Right atrium auricular region (tissue), 2 donors: Measurements from ENCODE around the gene TMEM158. TPM values are rescaled to one million over a fixed set of nuclear protein-coding genes. Genes with fewer than 3 reads are reported as not detected.

Experiments
- DNase-seq: peaks from one replicate; pipeline ENCODE4 v3.0.0-alpha.2; 2019; ENCODE audit warnings: low spot score
- H3K27ac ChIP-seq, 2 donors: fragments of 200-600 bp; sonication (generic); 1 replicate in 1 of 2; 2 replicates in 1 of 2; pipeline ENCODE4 v1.5.1; 2016 to 2019
- H3K27me3 ChIP-seq, 2 donors: fragments of 200-600 bp; sonication (generic); one replicate each; pipeline versions ENCODE4 v1.5.1 to v1.6.0; 2017 to 2019
- H3K36me3 ChIP-seq: fragments of 200-600 bp; sonication (generic); one replicate; pipeline ENCODE4 v1.5.1; 2016
- H3K4me1 ChIP-seq, 2 donors: fragments of 200-600 bp; sonication (generic); one replicate each; pipeline versions ENCODE4 v1.5.1 to v1.6.0; 2017 to 2019
- H3K4me3 ChIP-seq, 2 donors: fragments of 200-600 bp; sonication (generic); 1 replicate in 1 of 2; 2 replicates in 1 of 2; pipeline ENCODE4 v1.5.1; 2017 to 2019; ENCODE audit warnings: mild to moderate bottlenecking in 1 of 2, moderate library complexity in 1 of 2
- H3K9me3 ChIP-seq, 2 donors: fragments of 200-600 bp; sonication (generic); one replicate each; pipeline ENCODE4 v1.5.1; 2019
- CTCF ChIP-seq, 2 donors: fragments of 200-600 bp; sonication (generic); IDR thresholded peaks; one replicate each; pipeline ENCODE4 v1.5.1; 2019; ENCODE audit warnings: antibody characterized with exemption in 2 of 2
- total RNA-seq, 2 donors: library from RNA; depleted of rRNA; stranded (reverse); fragments of >200 nt; gene quantifications; one replicate each; pipeline ENCODE4 v1.1.0, GENCODE V29; 2016

TMEM158 gene
- total RNA-seq, 2 donors from 2014 or later = not detected

GRCh38 chr3:45211466-45212094, 14.5 kb downstream of the TMEM158 start:
- Histone ChIP-seq H3K9me3 (no peaks in the 10 kb centered on the region), H3K4me1 (peaks cover 0 to 5% of the 10 kb centered on the region in 2 donors), H3K36me3 (no peaks in the 10 kb centered on the region), H3K27ac (no peak overlapping the region), H3K27me3 (no peaks in the 10 kb centered on the region), H3K4me3 (no peak overlapping the region)
- no peak for DNase-seq
- TF ChIP-seq CTCF (IDR thresholded peaks at IDR 0.05) = no peak

DNA sequence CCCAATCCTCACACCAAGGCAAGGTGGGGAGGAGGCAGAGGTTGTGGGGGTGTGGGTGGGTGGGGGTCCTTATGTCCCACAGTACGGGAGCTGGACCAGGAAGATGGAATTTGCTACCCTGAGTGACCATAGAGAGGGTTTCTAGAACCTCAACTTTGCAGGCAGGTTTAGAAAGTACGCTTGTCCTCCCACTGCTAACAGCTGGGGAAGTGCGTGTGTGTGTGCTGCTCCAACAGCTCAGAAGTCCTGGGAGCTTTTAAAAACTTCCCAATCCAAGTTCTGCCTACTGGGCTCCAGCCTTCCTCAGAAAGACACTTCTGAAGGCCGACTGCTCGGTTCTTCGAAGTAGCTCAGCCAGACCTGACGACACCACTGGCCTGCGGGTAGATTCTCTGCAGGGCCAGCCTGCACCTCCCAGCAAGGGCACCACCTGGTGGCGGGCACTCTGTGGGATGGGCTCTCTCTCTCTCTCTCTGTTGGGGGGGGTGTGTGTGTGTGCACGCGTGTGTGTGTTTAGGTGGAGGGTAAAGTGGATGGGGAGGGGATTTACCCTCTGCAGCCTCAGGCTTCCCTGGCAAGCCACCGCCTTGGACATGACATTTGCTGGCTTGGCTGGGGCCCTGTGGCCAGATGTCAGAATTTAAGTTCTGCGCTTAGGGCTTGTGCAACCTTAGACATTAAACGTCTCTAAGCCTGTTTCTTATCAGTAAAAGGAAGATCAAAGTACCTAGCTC, 15.6 kb downstream of the TMEM158 start:
- DNase-seq = peak; percentile 76
- H3K4me3 ChIP-seq = no peak overlapping the region
- no peaks in the 10 kb centered on the region for H3K9me3 ChIP-seq
- H3K36me3 ChIP-seq = no peaks in the 10 kb centered on the region
- H3K27ac ChIP-seq = no peak overlapping the region
- TF ChIP-seq CTCF (IDR thresholded peaks at IDR 0.05) = peak; percentile 53 to 81
- peaks cover 0 to 5% of the 10 kb centered on the region in 2 donors for H3K4me1 ChIP-seq
- no peaks in the 10 kb centered on the region for H3K27me3 ChIP-seq

DNA sequence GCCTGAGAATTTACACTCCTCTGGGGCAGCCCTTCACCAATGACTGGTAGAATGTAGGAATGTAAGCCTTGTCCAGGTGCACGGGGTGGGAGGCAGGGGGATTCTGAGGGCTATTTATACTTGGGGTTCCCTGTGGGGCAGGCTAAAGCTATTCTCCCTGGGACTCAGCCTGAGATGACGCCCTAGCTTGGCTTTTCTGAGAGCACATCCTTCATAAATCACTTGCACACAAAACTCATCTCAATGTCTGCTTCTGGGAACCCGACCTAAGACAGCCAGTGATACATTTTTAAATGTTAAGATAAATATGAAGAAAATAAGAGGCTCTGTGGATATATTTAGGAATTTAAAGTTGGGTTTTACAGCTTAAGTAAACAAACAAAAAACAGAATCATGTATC, 16.6 kb downstream of the TMEM158 start:
- Histone ChIP-seq H3K36me3 (no peaks in the 10 kb centered on the region), H3K4me3 (no peak overlapping the region), H3K4me1 (peaks cover 0 to 5% of the 10 kb centered on the region in 2 donors), H3K9me3 (no peaks in the 10 kb centered on the region), H3K27ac (no peak overlapping the region), H3K27me3 (no peaks in the 10 kb centered on the region)
- DNase-seq = no peak
- no peak for TF ChIP-seq CTCF (IDR thresholded peaks at IDR 0.05)

GRCh38 chr3:45208586-45208985, 17.5 kb downstream of the TMEM158 start:
- H3K4me1 ChIP-seq = peaks cover 0 to 5% of the 10 kb centered on the region in 2 donors
- no peak for DNase-seq
- no peaks in the 10 kb centered on the region for H3K36me3 ChIP-seq
- no peak overlapping the region for H3K4me3 ChIP-seq
- no peaks in the 10 kb centered on the region for H3K27me3 ChIP-seq
- TF ChIP-seq CTCF (IDR thresholded peaks at IDR 0.05) = no peak
- H3K27ac ChIP-seq = no peak overlapping the region
- no peaks in the 10 kb centered on the region for H3K9me3 ChIP-seq

GRCh38 chr3:45207446-45207845, 18.6 kb downstream of the TMEM158 start:
- H3K36me3 ChIP-seq = no peaks in the 10 kb centered on the region
- peaks cover 0 to 5% of the 10 kb centered on the region in 2 donors for H3K4me1 ChIP-seq
- no peak for DNase-seq
- no peaks in the 10 kb centered on the region for H3K9me3 ChIP-seq
- H3K4me3 ChIP-seq = no peak overlapping the region
- H3K27me3 ChIP-seq = no peaks in the 10 kb centered on the region
- TF ChIP-seq CTCF (IDR thresholded peaks at IDR 0.05) = no peak
- H3K27ac ChIP-seq = no peak overlapping the region
